ENCODE measurements around the gene ADGRE3.
A peak's percentile ranks its signal among the peaks of the same experiment; 100 is the strongest.

Gene ADGRE3

GRCh38 chr19:14674764-14675163, at the start of gene ADGRE3:
ADGRE3 (minus strand) TSS chr19:14674844; CDS start chr19:14674770, 74 bp downstream.
- no peak for DNase-seq (ENCODE audit: low read depth)

- DNase-seq (ENCODE audit: low read depth), result no peak
Observed at GRCh38 chr19:14722127-14722526, 47.5 kb upstream of the ADGRE3 start.

- no peak for DNase-seq (ENCODE audit: low read depth)
Observed at GRCh38 chr19:14719162-14719561, 44.5 kb upstream of the ADGRE3 start.

GRCh38 chr19:14718522-14719116, 44.0 kb upstream of the ADGRE3 start:
- DNase-seq (ENCODE audit: low read depth), result no peak

GRCh38 chr19:14715841-14716240, 41.2 kb upstream of the ADGRE3 start:
- DNase-seq (ENCODE audit: low read depth), result no peak

GRCh38 chr19:14704450-14704849, 29.8 kb upstream of the ADGRE3 start:
- DNase-seq (ENCODE audit: low read depth), result no peak

- DNase-seq (ENCODE audit: low read depth), result no peak
Observed at GRCh38 chr19:14703833-14704232, 29.2 kb upstream of the ADGRE3 start.

GRCh38 chr19:14700711-14701375, 26.2 kb upstream of the ADGRE3 start:
- DNase-seq (ENCODE audit: low read depth), result no peak

- no peak for DNase-seq (ENCODE audit: low read depth)
Observed at GRCh38 chr19:14699641-14700040, 25.0 kb upstream of the ADGRE3 start.

GRCh38 chr19:14695471-14695870, 20.8 kb upstream of the ADGRE3 start:
- DNase-seq (ENCODE audit: low read depth), result no peak

- no peak for DNase-seq (ENCODE audit: low read depth)
Observed at GRCh38 chr19:14694641-14695266, 20.1 kb upstream of the ADGRE3 start.

GRCh38 chr19:14689598-14690503, 15.2 kb upstream of the ADGRE3 start, which contains the start of gene ZNF333:
ZNF333 (plus strand) TSS chr19:14690048; CDS start chr19:14693492, 3,444 bp downstream.
- DNase-seq (ENCODE audit: low read depth), result peak; percentile 98

- peak; percentile 20 for DNase-seq (ENCODE audit: low read depth)
Observed at GRCh38 chr19:14686411-14686810, 11.8 kb upstream of the ADGRE3 start.

GRCh38 chr19:14683439-14683838, 8.8 kb upstream of the ADGRE3 start:
- no peak for DNase-seq (ENCODE audit: low read depth)

- DNase-seq (ENCODE audit: low read depth), result no peak
Observed at GRCh38 chr19:14682084-14682483, 7.4 kb upstream of the ADGRE3 start.

- DNase-seq (ENCODE audit: low read depth), result no peak
Observed at GRCh38 chr19:14678199-14678598, 3.6 kb upstream of the ADGRE3 start.

GRCh38 chr19:14677464-14677863, 2.8 kb upstream of the ADGRE3 start:
- no peak for DNase-seq (ENCODE audit: low read depth)

- DNase-seq (ENCODE audit: low read depth), result no peak
Observed at GRCh38 chr19:14676762-14677161, 2.1 kb upstream of the ADGRE3 start.

- no peak for DNase-seq (ENCODE audit: low read depth)
Observed at GRCh38 chr19:14673088-14673487, 1.6 kb downstream of the ADGRE3 start.

GRCh38 chr19:14672188-14672872, 2.3 kb downstream of the ADGRE3 start:
- no peak for DNase-seq (ENCODE audit: low read depth)

GRCh38 chr19:14670408-14670807, 4.2 kb downstream of the ADGRE3 start:
- DNase-seq (ENCODE audit: low read depth), result no peak

- no peak for DNase-seq (ENCODE audit: low read depth)
Observed at GRCh38 chr19:14669940-14670339, 4.7 kb downstream of the ADGRE3 start.
